ENCODE measurements around the gene TM4SF20.

DNA sequence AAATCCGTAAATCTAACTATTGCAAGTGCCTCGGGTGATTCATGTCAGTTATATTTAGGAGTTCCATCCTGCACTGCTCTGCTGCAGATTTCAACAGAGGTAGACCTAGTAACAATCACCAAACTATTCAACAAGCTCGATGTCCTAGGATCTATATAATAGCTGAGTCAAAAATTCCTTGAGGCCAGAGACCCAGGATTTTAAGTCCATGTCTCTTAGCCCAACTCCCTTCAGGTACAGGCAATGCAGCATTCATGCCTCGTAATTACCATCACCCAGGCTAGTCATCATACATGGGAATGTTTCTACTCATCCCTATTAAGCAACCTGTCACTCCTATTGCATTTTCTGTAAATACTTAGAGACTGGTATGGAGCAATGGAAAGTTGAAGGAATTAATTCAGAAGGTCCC lies 729 bp downstream of the TM4SF20 start:
- TF ChIP-seq, protein P1, sequence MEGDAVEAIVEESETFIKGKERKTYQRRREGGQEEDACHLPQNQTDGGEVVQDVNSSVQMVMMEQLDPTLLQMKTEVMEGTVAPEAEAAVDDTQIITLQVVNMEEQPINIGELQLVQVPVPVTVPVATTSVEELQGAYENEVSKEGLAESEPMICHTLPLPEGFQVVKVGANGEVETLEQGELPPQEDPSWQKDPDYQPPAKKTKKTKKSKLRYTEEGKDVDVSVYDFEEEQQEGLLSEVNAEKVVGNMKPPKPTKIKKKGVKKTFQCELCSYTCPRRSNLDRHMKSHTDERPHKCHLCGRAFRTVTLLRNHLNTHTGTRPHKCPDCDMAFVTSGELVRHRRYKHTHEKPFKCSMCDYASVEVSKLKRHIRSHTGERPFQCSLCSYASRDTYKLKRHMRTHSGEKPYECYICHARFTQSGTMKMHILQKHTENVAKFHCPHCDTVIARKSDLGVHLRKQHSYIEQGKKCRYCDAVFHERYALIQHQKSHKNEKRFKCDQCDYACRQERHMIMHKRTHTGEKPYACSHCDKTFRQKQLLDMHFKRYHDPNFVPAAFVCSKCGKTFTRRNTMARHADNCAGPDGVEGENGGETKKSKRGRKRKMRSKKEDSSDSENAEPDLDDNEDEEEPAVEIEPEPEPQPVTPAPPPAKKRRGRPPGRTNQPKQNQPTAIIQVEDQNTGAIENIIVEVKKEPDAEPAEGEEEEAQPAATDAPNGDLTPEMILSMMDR (IDR thresholded peaks at IDR 0.05; ENCODE audit: low read depth, low read length, poor library complexity, severe bottlenecking), result no peak
- no peak for TF ChIP-seq EZH2phosphoT487 (IDR thresholded peaks at IDR 0.05; ENCODE audit: borderline replicate concordance, low read length)
